Measurements from ENCODE around the gene PRLR.

- TF ChIP-seq, protein P1, sequence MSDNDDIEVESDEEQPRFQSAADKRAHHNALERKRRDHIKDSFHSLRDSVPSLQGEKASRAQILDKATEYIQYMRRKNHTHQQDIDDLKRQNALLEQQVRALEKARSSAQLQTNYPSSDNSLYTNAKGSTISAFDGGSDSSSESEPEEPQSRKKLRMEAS (IDR thresholded peaks at IDR 0.05): no peak
- TF ChIP-seq, protein P2, sequence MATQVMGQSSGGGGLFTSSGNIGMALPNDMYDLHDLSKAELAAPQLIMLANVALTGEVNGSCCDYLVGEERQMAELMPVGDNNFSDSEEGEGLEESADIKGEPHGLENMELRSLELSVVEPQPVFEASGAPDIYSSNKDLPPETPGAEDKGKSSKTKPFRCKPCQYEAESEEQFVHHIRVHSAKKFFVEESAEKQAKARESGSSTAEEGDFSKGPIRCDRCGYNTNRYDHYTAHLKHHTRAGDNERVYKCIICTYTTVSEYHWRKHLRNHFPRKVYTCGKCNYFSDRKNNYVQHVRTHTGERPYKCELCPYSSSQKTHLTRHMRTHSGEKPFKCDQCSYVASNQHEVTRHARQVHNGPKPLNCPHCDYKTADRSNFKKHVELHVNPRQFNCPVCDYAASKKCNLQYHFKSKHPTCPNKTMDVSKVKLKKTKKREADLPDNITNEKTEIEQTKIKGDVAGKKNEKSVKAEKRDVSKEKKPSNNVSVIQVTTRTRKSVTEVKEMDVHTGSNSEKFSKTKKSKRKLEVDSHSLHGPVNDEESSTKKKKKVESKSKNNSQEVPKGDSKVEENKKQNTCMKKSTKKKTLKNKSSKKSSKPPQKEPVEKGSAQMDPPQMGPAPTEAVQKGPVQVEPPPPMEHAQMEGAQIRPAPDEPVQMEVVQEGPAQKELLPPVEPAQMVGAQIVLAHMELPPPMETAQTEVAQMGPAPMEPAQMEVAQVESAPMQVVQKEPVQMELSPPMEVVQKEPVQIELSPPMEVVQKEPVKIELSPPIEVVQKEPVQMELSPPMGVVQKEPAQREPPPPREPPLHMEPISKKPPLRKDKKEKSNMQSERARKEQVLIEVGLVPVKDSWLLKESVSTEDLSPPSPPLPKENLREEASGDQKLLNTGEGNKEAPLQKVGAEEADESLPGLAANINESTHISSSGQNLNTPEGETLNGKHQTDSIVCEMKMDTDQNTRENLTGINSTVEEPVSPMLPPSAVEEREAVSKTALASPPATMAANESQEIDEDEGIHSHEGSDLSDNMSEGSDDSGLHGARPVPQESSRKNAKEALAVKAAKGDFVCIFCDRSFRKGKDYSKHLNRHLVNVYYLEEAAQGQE (IDR thresholded peaks at IDR 0.05; ENCODE audit: low read depth): no peak
- TF ChIP-seq YY1 (IDR thresholded peaks at IDR 0.05; ENCODE audit: low read depth) (no peak), FOXM1 (IDR thresholded peaks at IDR 0.05; ENCODE audit: borderline replicate concordance, low read depth) (no peak), EP300 (IDR thresholded peaks at IDR 0.05; ENCODE audit: borderline replicate concordance) (no peak), CREB1 (IDR thresholded peaks at IDR 0.05; ENCODE audit: low read depth) (no peak), CEBPB (IDR thresholded peaks at IDR 0.05) (no peak), EGR1 (IDR thresholded peaks at IDR 0.05) (no peak)
These were observed 16.7 kb downstream of the PRLR start for GRCh38 chr5:35213608-35214007.

Measured in Ishikawa (cell line).